ENCODE data around the gene FAM168A.

- no peak for TF ChIP-seq E2F6 (IDR thresholded peaks at IDR 0.05; ENCODE audit: borderline replicate concordance, low read depth)
- no peak for TF ChIP-seq EP300 (IDR thresholded peaks at IDR 0.05)
- TF ChIP-seq, protein P1, sequence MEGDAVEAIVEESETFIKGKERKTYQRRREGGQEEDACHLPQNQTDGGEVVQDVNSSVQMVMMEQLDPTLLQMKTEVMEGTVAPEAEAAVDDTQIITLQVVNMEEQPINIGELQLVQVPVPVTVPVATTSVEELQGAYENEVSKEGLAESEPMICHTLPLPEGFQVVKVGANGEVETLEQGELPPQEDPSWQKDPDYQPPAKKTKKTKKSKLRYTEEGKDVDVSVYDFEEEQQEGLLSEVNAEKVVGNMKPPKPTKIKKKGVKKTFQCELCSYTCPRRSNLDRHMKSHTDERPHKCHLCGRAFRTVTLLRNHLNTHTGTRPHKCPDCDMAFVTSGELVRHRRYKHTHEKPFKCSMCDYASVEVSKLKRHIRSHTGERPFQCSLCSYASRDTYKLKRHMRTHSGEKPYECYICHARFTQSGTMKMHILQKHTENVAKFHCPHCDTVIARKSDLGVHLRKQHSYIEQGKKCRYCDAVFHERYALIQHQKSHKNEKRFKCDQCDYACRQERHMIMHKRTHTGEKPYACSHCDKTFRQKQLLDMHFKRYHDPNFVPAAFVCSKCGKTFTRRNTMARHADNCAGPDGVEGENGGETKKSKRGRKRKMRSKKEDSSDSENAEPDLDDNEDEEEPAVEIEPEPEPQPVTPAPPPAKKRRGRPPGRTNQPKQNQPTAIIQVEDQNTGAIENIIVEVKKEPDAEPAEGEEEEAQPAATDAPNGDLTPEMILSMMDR (IDR thresholded peaks at IDR 0.05): no peak
- TF ChIP-seq, protein P2, sequence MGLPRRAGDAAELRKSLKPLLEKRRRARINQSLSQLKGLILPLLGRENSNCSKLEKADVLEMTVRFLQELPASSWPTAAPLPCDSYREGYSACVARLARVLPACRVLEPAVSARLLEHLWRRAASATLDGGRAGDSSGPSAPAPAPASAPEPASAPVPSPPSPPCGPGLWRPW (IDR thresholded peaks at IDR 0.05): no peak
These were observed 208.0 kb downstream of the FAM168A start for GRCh38 chr11:73389916-73390315.

Measured in A549 (cell line).